Keratinocyte (primary cell): ENCODE results near the gene THRB. TPM values are rescaled to one million over a fixed set of nuclear protein-coding genes. Genes with fewer than 3 reads are reported as not detected.

ENCODE experiments used
- DNase-seq: peaks from one replicate; pipeline ENCODE4 v3.0.0-alpha.2; 2011; ENCODE audit warnings: low read depth, missing footprints, low spot score
- FAIRE-seq: peaks from 2 replicates; lab custom pipeline; 2011; peaks lifted over from hg19 to GRCh38; lab: Jason Lieb, UNC
- H2AFZ ChIP-seq: 2 replicates; pipeline ENCODE4 v1.6.0; 2012; ENCODE audit warnings: low read length, control low read depth, inconsistent platforms; ENCODE audit not compliant: control insufficient read depth
- H3K27ac ChIP-seq: 2 replicates; pipeline ENCODE4 v1.5.1; 2011; ENCODE audit warnings: low read length; ENCODE audit not compliant: control insufficient read depth, insufficient read depth
- H3K27me3 ChIP-seq: 3 replicates; pipeline ENCODE4 v1.6.0; 2011; ENCODE audit warnings: low read length; ENCODE audit not compliant: control insufficient read depth, insufficient read depth; ENCODE audit errors: extremely low read depth
- H3K36me3 ChIP-seq, 2 experiments: 2 replicates in 1 of 2; 3 replicates in 1 of 2; pipeline ENCODE4 v1.5.1; 2011; ENCODE audit warnings: low read length in 2 of 2, mild to moderate bottlenecking in 1 of 2; ENCODE audit not compliant: control insufficient read depth in 2 of 2, insufficient read depth in 2 of 2; ENCODE audit errors: extremely low read depth in 1 of 2
- H3K4me1 ChIP-seq: 3 replicates; pipeline ENCODE4 v1.5.1; 2011; ENCODE audit warnings: low read length; ENCODE audit not compliant: control insufficient read depth, insufficient read depth; ENCODE audit errors: extremely low read depth
- H3K4me2 ChIP-seq: 3 replicates; pipeline ENCODE4 v1.6.0; 2011; ENCODE audit warnings: low read depth, low read length; ENCODE audit not compliant: control insufficient read depth, insufficient read depth; ENCODE audit errors: extremely low read depth
- H3K4me3 ChIP-seq, 3 experiments: fragments of 200-600 bp in 1 of 3; sonication (generic) in 1 of 3; 2 replicates in 2 of 3; 3 replicates in 1 of 3; pipeline ENCODE4 v1.5.1; 2011 to 2016; ENCODE audit warnings: low read length in 3 of 3, mild to moderate bottlenecking in 3 of 3, control low read depth in 2 of 3, inconsistent platforms in 1 of 3, low read depth in 1 of 3, mixed read lengths in 1 of 3, mixed run types in 1 of 3, moderate library complexity in 1 of 3; ENCODE audit not compliant: control insufficient read depth in 2 of 3, insufficient read depth in 2 of 3; ENCODE audit errors: extremely low read depth in 1 of 3
- H3K79me2 ChIP-seq: 2 replicates; pipeline ENCODE4 v1.6.0; 2012; ENCODE audit warnings: low read length; ENCODE audit not compliant: control insufficient read depth, insufficient read depth
- H3K9ac ChIP-seq: 3 replicates; pipeline ENCODE4 v1.6.0; 2011; ENCODE audit warnings: low read length; ENCODE audit not compliant: control insufficient read depth, insufficient read depth; ENCODE audit errors: extremely low read depth
- H3K9me1 ChIP-seq: 3 replicates; pipeline ENCODE4 v1.6.0; 2011; ENCODE audit warnings: low read length; ENCODE audit not compliant: control insufficient read depth, insufficient read depth; ENCODE audit errors: extremely low read depth
- H3K9me3 ChIP-seq: 2 replicates; pipeline ENCODE4 v1.5.1; 2012; ENCODE audit warnings: low read depth, low read length; ENCODE audit not compliant: control insufficient read depth
- H4K20me1 ChIP-seq: 3 replicates; pipeline ENCODE4 v1.6.0; 2011; ENCODE audit warnings: low read length; ENCODE audit not compliant: control insufficient read depth, insufficient read depth; ENCODE audit errors: extremely low read depth
- EZH2 ChIP-seq: IDR thresholded peaks from one replicate; pipeline ENCODE4 v1.6.1; 2012; ENCODE audit warnings: inconsistent platforms, mild to moderate bottlenecking, low read length, moderate library complexity
- dilution Hi-C: fragments of 300-500 bp; cut with MboI; formaldehyde crosslinking; loops from one replicate; pipeline ENCODE4 v1.7.0; 2020; ENCODE audit warnings: low sequenced_read_pairs; ENCODE audit not compliant: extremely low pct_ligation_motif_present
- polyA plus RNA-seq, 5 experiments: library from polyadenylated mRNA; depleted of rRNA in 3 of 5; stranded (reverse) in 3 of 5; stranded (forward) in 1 of 5; unstranded in 1 of 5; fragments of >200 nt; gene quantifications; 1 replicate in 1 of 5; 2 replicates in 3 of 5; 3 replicates in 1 of 5; pipeline versions ENCODE4 v1.2.1 to v1.2.3, GENCODE V29; 2011 to 2012; ENCODE audit warnings: missing spikeins in 2 of 5, low read depth in 1 of 5, low replicate concordance in 1 of 5
- TF ChIP-seq, protein P1 (sequence below), 3 experiments: IDR thresholded peaks in 1 of 3; conservative IDR thresholded peaks in 1 of 3; optimal IDR thresholded peaks in 1 of 3; 2 replicates in 2 of 3; 3 replicates in 1 of 3; pipeline versions ENCODE3 to v1.5.1; 2011; ENCODE audit warnings: low read length in 3 of 3, mild to moderate bottlenecking in 3 of 3, moderate library complexity in 2 of 3, control low read depth in 1 of 3, inconsistent platforms in 1 of 3; ENCODE audit not compliant: insufficient read depth in 2 of 3; ENCODE audit errors: extremely low read depth in 1 of 3

THRB gene
- polyA plus RNA-seq, 1 donor (not counting 4 experiments of a cell fraction or from before 2014, with no cell fraction given) = 2.6 TPM

DNA sequence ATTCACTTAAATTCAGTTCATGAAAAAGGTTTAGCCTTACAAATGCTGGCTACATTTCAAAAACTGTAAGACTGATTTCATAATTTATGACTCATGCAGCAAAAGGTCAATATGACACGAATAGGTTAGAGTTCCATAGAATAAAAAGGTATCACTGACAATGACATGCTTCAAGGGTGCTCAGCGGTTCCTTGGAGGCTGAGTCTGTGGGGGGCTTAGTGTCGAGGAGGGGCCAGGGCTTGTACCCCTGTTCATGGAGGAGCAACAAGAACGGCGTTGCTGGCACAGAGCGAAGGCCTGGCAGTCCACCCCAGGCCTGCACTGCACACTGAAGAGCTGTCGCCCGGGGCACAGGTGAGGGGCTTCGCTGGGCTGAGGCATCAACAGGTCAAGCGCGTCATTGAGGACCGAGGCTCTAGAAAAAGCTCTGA, 375.3 kb downstream of the THRB start:
- FAIRE-seq (peak; percentile 46), DNase-seq (no peak)

DNA sequence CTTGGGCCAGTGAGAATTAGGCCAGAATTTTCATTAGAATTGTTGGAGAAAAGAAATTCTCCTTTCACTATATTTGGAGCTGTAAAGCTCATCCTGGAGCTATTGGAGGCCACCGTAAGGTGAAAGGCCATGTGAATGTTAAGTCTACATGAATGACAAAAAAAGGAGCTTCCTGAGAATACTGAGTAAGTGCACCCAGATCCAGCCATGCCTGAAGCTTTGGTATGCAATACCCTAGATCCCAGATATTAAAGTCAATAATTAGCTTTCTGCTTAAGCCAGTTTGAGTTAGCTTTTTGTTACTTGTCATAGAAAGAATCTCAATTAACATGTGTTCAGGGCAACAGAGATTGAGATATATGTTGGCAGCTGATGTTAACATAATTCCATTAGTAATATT, 377.1 kb downstream of the THRB start:
- TF ChIP-seq, protein P1, sequence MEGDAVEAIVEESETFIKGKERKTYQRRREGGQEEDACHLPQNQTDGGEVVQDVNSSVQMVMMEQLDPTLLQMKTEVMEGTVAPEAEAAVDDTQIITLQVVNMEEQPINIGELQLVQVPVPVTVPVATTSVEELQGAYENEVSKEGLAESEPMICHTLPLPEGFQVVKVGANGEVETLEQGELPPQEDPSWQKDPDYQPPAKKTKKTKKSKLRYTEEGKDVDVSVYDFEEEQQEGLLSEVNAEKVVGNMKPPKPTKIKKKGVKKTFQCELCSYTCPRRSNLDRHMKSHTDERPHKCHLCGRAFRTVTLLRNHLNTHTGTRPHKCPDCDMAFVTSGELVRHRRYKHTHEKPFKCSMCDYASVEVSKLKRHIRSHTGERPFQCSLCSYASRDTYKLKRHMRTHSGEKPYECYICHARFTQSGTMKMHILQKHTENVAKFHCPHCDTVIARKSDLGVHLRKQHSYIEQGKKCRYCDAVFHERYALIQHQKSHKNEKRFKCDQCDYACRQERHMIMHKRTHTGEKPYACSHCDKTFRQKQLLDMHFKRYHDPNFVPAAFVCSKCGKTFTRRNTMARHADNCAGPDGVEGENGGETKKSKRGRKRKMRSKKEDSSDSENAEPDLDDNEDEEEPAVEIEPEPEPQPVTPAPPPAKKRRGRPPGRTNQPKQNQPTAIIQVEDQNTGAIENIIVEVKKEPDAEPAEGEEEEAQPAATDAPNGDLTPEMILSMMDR (optimal IDR thresholded peaks at IDR 0.05 in 1 of 3, IDR thresholded peaks at IDR 0.05 in 1 of 3, conservative IDR thresholded peaks at IDR 0.05 in 1 of 3; ENCODE audit: extremely low read depth in 1 of 3, insufficient read depth in 2 of 3, low read length in 3 of 3) = no peak
- no peak for TF ChIP-seq EZH2
- H3K9me3 ChIP-seq = no peaks in the 10 kb centered on the region
- no peak for DNase-seq
- H3K4me3 ChIP-seq = no peak overlapping the region
- no peak overlapping the region for H3K27ac ChIP-seq
- H3K4me2 ChIP-seq = no peak overlapping the region
- H3K9ac ChIP-seq = no peak overlapping the region
- H4K20me1 ChIP-seq = no peaks in the 10 kb centered on the region
- no peaks in the 10 kb centered on the region for H3K79me2 ChIP-seq
- H2AFZ ChIP-seq = no peak overlapping the region
- no peaks in the 10 kb centered on the region for H3K36me3 ChIP-seq
- FAIRE-seq = peak; percentile 52
- dilution Hi-C loops = no loop called here
- H3K9me1 ChIP-seq = no peaks in the 10 kb centered on the region
- H3K27me3 ChIP-seq = no peaks in the 10 kb centered on the region
- H3K4me1 ChIP-seq = peaks cover 7% of the 10 kb centered on the region

More for the DNA sequence above, 375.3 kb downstream of the THRB start:
- TF ChIP-seq, protein P1 (optimal IDR thresholded peaks at IDR 0.05 in 1 of 3, IDR thresholded peaks at IDR 0.05 in 1 of 3, conservative IDR thresholded peaks at IDR 0.05 in 1 of 3; ENCODE audit: extremely low read depth in 1 of 3, insufficient read depth in 2 of 3, low read length in 3 of 3) = no peak
- no peak overlapping the region for H2AFZ ChIP-seq
- H3K9me1 ChIP-seq = no peaks in the 10 kb centered on the region
- no peaks in the 10 kb centered on the region for H3K79me2 ChIP-seq
- dilution Hi-C loops = no loop called here
- no peak overlapping the region for H3K4me3 ChIP-seq
- H3K27me3 ChIP-seq = no peaks in the 10 kb centered on the region
- H3K9me3 ChIP-seq = no peaks in the 10 kb centered on the region
- H3K9ac ChIP-seq = no peak overlapping the region
- H3K4me1 ChIP-seq = peaks cover 7% of the 10 kb centered on the region
- no peak overlapping the region for H3K4me2 ChIP-seq
- H4K20me1 ChIP-seq = no peaks in the 10 kb centered on the region
- no peaks in the 10 kb centered on the region for H3K36me3 ChIP-seq
- no peak overlapping the region for H3K27ac ChIP-seq
